HEK293 (cell line): ENCODE measurements around the gene CD68.

Experiments
- BCL11A ChIP-seq: fragments of 450-650 bp; formaldehyde crosslinking; IDR thresholded peaks from 2 replicates; pipeline ENCODE4 v1.5.1; 2016; ENCODE audit warnings: low read depth, missing biosample characterization, missing genetic modification characterization
- CTCF ChIP-seq: fragments of 450-650 bp; formaldehyde crosslinking; IDR thresholded peaks from 2 replicates; pipeline ENCODE4 v1.5.1; 2016; ENCODE audit warnings: missing biosample characterization, missing genetic modification characterization
- EGR2 ChIP-seq: fragments of 450-650 bp; formaldehyde crosslinking; IDR thresholded peaks from 2 replicates; pipeline ENCODE4 v1.5.1; 2016; ENCODE audit warnings: low read depth, missing biosample characterization, missing genetic modification characterization
- ELK4 ChIP-seq: IDR thresholded peaks from 2 replicates; pipeline ENCODE4 v1.6.1; 2011; ENCODE audit warnings: mild to moderate bottlenecking, low read depth, low read length, borderline replicate concordance
- GLI4 ChIP-seq: fragments of 450-650 bp; formaldehyde crosslinking; IDR thresholded peaks from 2 replicates; pipeline ENCODE4 v1.5.1; 2016; ENCODE audit warnings: missing biosample characterization, missing genetic modification characterization
- GLIS1 ChIP-seq: fragments of 450-650 bp; formaldehyde crosslinking; IDR thresholded peaks from 2 replicates; pipeline ENCODE4 v1.5.1; 2016; ENCODE audit warnings: missing biosample characterization, missing genetic modification characterization
- KLF10 ChIP-seq: fragments of 450-650 bp; IDR thresholded peaks from 2 replicates; pipeline ENCODE4 v1.5.1; 2018; ENCODE audit warnings: missing biosample characterization, mild to moderate bottlenecking, missing genetic modification characterization
- KLF9 ChIP-seq: fragments of 450-650 bp; formaldehyde crosslinking; IDR thresholded peaks from 2 replicates; pipeline ENCODE4 v1.5.1; 2016; ENCODE audit warnings: missing biosample characterization, missing genetic modification characterization, low read depth
- PBX3 ChIP-seq: sonication (generic); formaldehyde crosslinking; IDR thresholded peaks from 2 replicates; pipeline ENCODE4 v1.8.1; 2022; ENCODE audit warnings: mild to moderate bottlenecking, moderate library complexity, missing genetic modification reagents
- PRDM1 ChIP-seq: fragments of 450-650 bp; formaldehyde crosslinking; IDR thresholded peaks from 2 replicates; pipeline ENCODE4; 2016; ENCODE audit warnings: missing biosample characterization, missing genetic modification characterization
- SCRT1 ChIP-seq: fragments of 450-650 bp; formaldehyde crosslinking; IDR thresholded peaks from 2 replicates; pipeline ENCODE4 v1.5.1; 2016; ENCODE audit warnings: missing biosample characterization, missing genetic modification characterization, borderline replicate concordance
- SP7 ChIP-seq: fragments of 450-650 bp; formaldehyde crosslinking; IDR thresholded peaks from 2 replicates; pipeline ENCODE4 v1.5.1; 2016; ENCODE audit warnings: missing biosample characterization, missing genetic modification characterization
- YY2 ChIP-seq: fragments of 450-650 bp; formaldehyde crosslinking; IDR thresholded peaks from 2 replicates; pipeline ENCODE4 v1.5.1; 2016; ENCODE audit warnings: missing biosample characterization, missing genetic modification characterization
- ZBTB11 ChIP-seq: fragments of 450-650 bp; formaldehyde crosslinking; conservative IDR thresholded peaks from 2 replicates; pipeline ENCODE4 v1.5.1; 2016; ENCODE audit warnings: low read depth, missing biosample characterization, missing genetic modification characterization
- ZBTB21 ChIP-seq: fragments of 450-650 bp; formaldehyde crosslinking; IDR thresholded peaks from 2 replicates; pipeline ENCODE4 v1.5.1; 2017; ENCODE audit warnings: missing biosample characterization, missing genetic modification characterization
- ZBTB8A ChIP-seq: fragments of 450-650 bp; formaldehyde crosslinking; IDR thresholded peaks from 2 replicates; pipeline ENCODE4 v1.5.1; 2016; ENCODE audit warnings: missing biosample characterization, missing genetic modification characterization
- ZFP69B ChIP-seq: fragments of 450-650 bp; formaldehyde crosslinking; IDR thresholded peaks from 2 replicates; pipeline ENCODE4 v1.5.1; 2016; ENCODE audit warnings: missing biosample characterization, missing genetic modification characterization
- ZNF24 ChIP-seq: fragments of 450-650 bp; formaldehyde crosslinking; IDR thresholded peaks from 2 replicates; pipeline ENCODE4 v1.5.1; 2016; ENCODE audit warnings: missing biosample characterization, missing genetic modification characterization
- ZNF266 ChIP-seq: fragments of 450-650 bp; formaldehyde crosslinking; IDR thresholded peaks from 2 replicates; pipeline ENCODE4 v1.5.1; 2016; ENCODE audit warnings: missing biosample characterization, missing genetic modification characterization, low read depth
- ZNF341 ChIP-seq: fragments of 450-650 bp; formaldehyde crosslinking; IDR thresholded peaks from 2 replicates; pipeline ENCODE4; 2016; ENCODE audit warnings: low read depth, missing biosample characterization, missing genetic modification characterization
- ZNF521 ChIP-seq: fragments of 450-650 bp; formaldehyde crosslinking; IDR thresholded peaks from 2 replicates; pipeline ENCODE4 v1.5.1; 2017; ENCODE audit warnings: missing biosample characterization, mild to moderate bottlenecking, missing genetic modification characterization
- ZNF560 ChIP-seq: fragments of 450-650 bp; formaldehyde crosslinking; IDR thresholded peaks from 2 replicates; pipeline ENCODE4 v1.5.1; 2017; ENCODE audit warnings: missing biosample characterization, missing genetic modification characterization, borderline replicate concordance
- ZNF596 ChIP-seq: fragments of 450-650 bp; IDR thresholded peaks from 2 replicates; pipeline ENCODE4 v1.5.0; 2018; ENCODE audit warnings: missing biosample characterization, mild to moderate bottlenecking, missing genetic modification characterization, moderate library complexity
- ZNF600 ChIP-seq: fragments of 450-650 bp; formaldehyde crosslinking; IDR thresholded peaks from 2 replicates; pipeline ENCODE4 v1.5.1; 2016; ENCODE audit warnings: missing biosample characterization, missing genetic modification characterization
- ZNF624 ChIP-seq: fragments of 450-650 bp; formaldehyde crosslinking; IDR thresholded peaks from 2 replicates; pipeline ENCODE4 v1.5.1; 2017; ENCODE audit warnings: missing biosample characterization, missing genetic modification characterization
- ZNF629 ChIP-seq: fragments of 450-650 bp; formaldehyde crosslinking; IDR thresholded peaks from 2 replicates; pipeline ENCODE4 v1.5.1; 2017; ENCODE audit warnings: missing biosample characterization, missing genetic modification characterization
- ZNF654 ChIP-seq: fragments of 450-650 bp; formaldehyde crosslinking; IDR thresholded peaks from 2 replicates; pipeline ENCODE4 v1.5.1; 2016; ENCODE audit warnings: low read depth, missing biosample characterization, missing genetic modification characterization
- ZNF660 ChIP-seq: fragments of 450-650 bp; IDR thresholded peaks from 2 replicates; pipeline ENCODE4 v1.5.1; 2018; ENCODE audit warnings: missing biosample characterization, mild to moderate bottlenecking, missing genetic modification characterization
- ZNF677 ChIP-seq: fragments of 450-650 bp; IDR thresholded peaks from 2 replicates; pipeline ENCODE4 v1.5.0; 2018; ENCODE audit warnings: missing biosample characterization, mild to moderate bottlenecking, missing genetic modification characterization, moderate library complexity
- ZNF76 ChIP-seq: fragments of 450-650 bp; formaldehyde crosslinking; IDR thresholded peaks from 2 replicates; pipeline ENCODE4; 2016; ENCODE audit warnings: low read depth, missing biosample characterization, missing genetic modification characterization, borderline replicate concordance
- ZSCAN18 ChIP-seq: fragments of 450-650 bp; formaldehyde crosslinking; IDR thresholded peaks from 2 replicates; pipeline ENCODE4 v1.5.1; 2016; ENCODE audit warnings: missing biosample characterization, missing genetic modification characterization

The CD68 gene

GRCh38 chr17:7572338-7572587 is 7.2 kb upstream of the CD68 start (continued):
- TF ChIP-seq CTCF (tag by site-specific recombination) = no peak
- no peak for TF ChIP-seq PBX3 (CRISPR knock-in tag)
- TF ChIP-seq ZBTB21 (tag by site-specific recombination) = no peak
- TF ChIP-seq ZNF560 (tag by site-specific recombination) = no peak
- no peak for TF ChIP-seq KLF9
- TF ChIP-seq BCL11A (tag by site-specific recombination) = no peak
- no peak for TF ChIP-seq ZNF600 (tag by site-specific recombination)
- no peak for TF ChIP-seq GLI4
- TF ChIP-seq ZNF341 (tag by site-specific recombination) = 0 out of 2 replicates have a peak, but pooled peaks have one; percentile 5
- 0 out of 2 replicates have a peak, but pooled peaks have one; percentile 47 for TF ChIP-seq ELK4
- TF ChIP-seq PRDM1 (tag by site-specific recombination) = peak; percentile 76
- TF ChIP-seq ZNF596 (tag by site-specific recombination) = no peak
- TF ChIP-seq KLF10 (tag by site-specific recombination) = peak; percentile 56; the same call in 1 of the 2 replicates
- no peak for TF ChIP-seq SCRT1 (tag by site-specific recombination)
- TF ChIP-seq ZBTB8A (tag by site-specific recombination) = 0 out of 2 replicates have a peak, but pooled peaks have one; percentile 25
- 0 out of 2 replicates have a peak, but pooled peaks have one; percentile 78 for TF ChIP-seq YY2
- TF ChIP-seq GLIS1 (tag by site-specific recombination) = peak; percentile 53; the same call in 1 of the 2 replicates
- TF ChIP-seq ZNF266 (tag by site-specific recombination) = no peak
- no peak for TF ChIP-seq ZNF624 (tag by site-specific recombination)
- TF ChIP-seq ZNF677 (tag by site-specific recombination) = no peak
- no peak for TF ChIP-seq ZFP69B (tag by site-specific recombination)
- 0 out of 2 replicates have a peak, but pooled peaks have one; percentile 6 for TF ChIP-seq ZNF660 (tag by site-specific recombination)
- no peak for TF ChIP-seq ZNF521 (tag by site-specific recombination)
- no peak for TF ChIP-seq ZNF654 (tag by site-specific recombination)
- no peak for TF ChIP-seq ZNF76 (tag by site-specific recombination)
- TF ChIP-seq ZBTB11 (tag by site-specific recombination) = peak; percentile 24; the same call in 1 of the 2 replicates
- TF ChIP-seq ZSCAN18 (tag by site-specific recombination) = no peak
- TF ChIP-seq ZNF24 (tag by site-specific recombination) = no peak
- TF ChIP-seq ZNF629 = no peak
- no peak for TF ChIP-seq SP7
- TF ChIP-seq EGR2 (tag by site-specific recombination) = no peak
